Measurements from ENCODE around the gene XPO4. TPM values are rescaled to one million over a fixed set of nuclear protein-coding genes. Genes with fewer than 3 reads are reported as not detected.

Gene XPO4
- total RNA-seq, 3 donors from 2014 or later: 17.1 to 24.6 (median 17.7) TPM

DNA sequence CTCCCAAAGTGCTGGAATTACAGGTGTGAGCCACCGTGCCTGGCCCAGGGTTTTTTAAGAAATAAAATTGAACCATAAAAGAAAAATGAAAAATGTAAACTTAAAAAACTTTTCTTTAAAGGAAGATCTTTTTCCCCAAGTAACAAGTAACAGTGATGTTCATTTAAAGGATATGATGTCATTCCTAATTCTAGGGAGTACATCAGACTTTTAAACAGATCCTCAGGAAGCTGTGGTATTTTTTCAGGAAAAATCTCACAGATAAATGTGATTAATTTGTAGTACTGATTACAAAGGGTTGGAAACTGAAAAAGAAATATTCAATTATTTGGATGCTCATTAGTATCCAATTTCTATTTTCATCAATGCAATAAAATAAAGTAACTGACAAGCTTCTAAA, 114.2 kb downstream of the XPO4 start:
- Histone ChIP-seq H3K27ac (no peak overlapping the region), H3K27me3 (no peaks in the 10 kb centered on the region), H3K4me3 (no peak overlapping the region), H3K36me3 (no peaks in the 10 kb centered on the region), H3K4me1 (no peaks in the 10 kb centered on the region), H3K9me3 (no peaks in the 10 kb centered on the region)
- TF ChIP-seq POLR2AphosphoS5 (IDR thresholded peaks at IDR 0.05): no peak
- TF ChIP-seq, protein P1, sequence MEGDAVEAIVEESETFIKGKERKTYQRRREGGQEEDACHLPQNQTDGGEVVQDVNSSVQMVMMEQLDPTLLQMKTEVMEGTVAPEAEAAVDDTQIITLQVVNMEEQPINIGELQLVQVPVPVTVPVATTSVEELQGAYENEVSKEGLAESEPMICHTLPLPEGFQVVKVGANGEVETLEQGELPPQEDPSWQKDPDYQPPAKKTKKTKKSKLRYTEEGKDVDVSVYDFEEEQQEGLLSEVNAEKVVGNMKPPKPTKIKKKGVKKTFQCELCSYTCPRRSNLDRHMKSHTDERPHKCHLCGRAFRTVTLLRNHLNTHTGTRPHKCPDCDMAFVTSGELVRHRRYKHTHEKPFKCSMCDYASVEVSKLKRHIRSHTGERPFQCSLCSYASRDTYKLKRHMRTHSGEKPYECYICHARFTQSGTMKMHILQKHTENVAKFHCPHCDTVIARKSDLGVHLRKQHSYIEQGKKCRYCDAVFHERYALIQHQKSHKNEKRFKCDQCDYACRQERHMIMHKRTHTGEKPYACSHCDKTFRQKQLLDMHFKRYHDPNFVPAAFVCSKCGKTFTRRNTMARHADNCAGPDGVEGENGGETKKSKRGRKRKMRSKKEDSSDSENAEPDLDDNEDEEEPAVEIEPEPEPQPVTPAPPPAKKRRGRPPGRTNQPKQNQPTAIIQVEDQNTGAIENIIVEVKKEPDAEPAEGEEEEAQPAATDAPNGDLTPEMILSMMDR (IDR thresholded peaks at IDR 0.05): no peak
- TF ChIP-seq POLR2A (IDR thresholded peaks at IDR 0.05): no peak
- DNase-seq (ENCODE audit: low spot score in 2 of 2): no peak
- intact Hi-C loops (cut with DNase I; ENCODE audit: low total_unique reads): no loop called here

DNA sequence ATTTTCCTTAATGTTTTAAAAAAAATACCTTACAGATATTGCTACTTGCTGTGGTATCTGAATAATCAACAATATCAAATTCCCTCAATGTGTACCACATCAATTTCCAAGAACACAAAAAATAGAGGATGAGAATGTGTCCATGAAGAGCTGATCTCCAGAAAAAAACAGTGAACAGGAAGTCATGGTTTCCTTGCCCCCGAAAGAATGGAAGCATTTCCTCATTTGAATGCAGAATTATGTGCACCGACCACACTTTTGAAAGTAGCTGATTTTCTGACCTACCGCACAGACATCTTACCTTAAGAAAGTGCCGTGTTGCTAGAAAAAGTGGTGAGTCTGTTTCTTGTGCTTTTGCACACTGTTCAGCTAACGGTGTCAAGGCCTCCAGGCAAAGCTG, 115.4 kb downstream of the XPO4 start:
- TF ChIP-seq POLR2A (IDR thresholded peaks at IDR 0.05) (no peak), POLR2AphosphoS5 (IDR thresholded peaks at IDR 0.05) (no peak)
- TF ChIP-seq, protein P1 (IDR thresholded peaks at IDR 0.05): no peak
- no peaks in the 10 kb centered on the region for H3K36me3 ChIP-seq
- H3K27me3 ChIP-seq: no peaks in the 10 kb centered on the region
- intact Hi-C loops (cut with DNase I; ENCODE audit: low total_unique reads): no loop called here
- no peak for DNase-seq (ENCODE audit: low spot score in 2 of 2)
- no peaks in the 10 kb centered on the region for H3K4me1 ChIP-seq
- no peak overlapping the region for H3K4me3 ChIP-seq
- H3K9me3 ChIP-seq: no peaks in the 10 kb centered on the region
- no peak overlapping the region for H3K27ac ChIP-seq

DNA sequence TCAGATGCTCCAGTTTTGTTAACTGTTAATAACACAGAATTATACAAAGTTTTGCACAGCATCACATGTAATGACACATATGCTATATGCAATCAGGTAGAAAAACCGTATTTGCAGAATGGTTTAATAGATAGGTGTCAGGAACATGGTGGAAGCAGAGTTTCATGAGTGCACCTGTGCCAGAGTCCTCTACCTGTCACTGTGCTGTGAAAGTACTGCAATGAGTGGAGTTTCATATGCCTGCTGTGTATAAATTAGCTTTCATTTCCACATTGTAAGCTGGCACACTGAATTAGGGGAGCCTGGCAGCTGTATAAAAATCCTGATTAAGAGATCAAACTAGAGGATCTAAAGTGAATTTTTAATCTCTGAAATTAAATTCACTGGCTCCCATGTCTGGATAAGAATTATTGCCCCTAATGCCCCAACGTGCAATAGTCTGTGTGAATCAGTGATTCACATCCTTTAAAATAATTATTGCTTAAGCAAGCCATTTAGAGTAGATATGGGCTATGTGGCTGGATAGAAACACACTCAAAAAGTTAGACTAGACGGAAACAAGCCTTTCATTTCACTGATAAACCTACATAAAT, 120.3 kb downstream of the XPO4 start:
- no peak for DNase-seq (ENCODE audit: low spot score in 2 of 2)
- H3K27me3 ChIP-seq: no peaks in the 10 kb centered on the region
- no peak overlapping the region for H3K4me3 ChIP-seq
- no peaks in the 10 kb centered on the region for H3K4me1 ChIP-seq
- no peaks in the 10 kb centered on the region for H3K9me3 ChIP-seq
- TF ChIP-seq POLR2AphosphoS5 (IDR thresholded peaks at IDR 0.05) (no peak), POLR2A (IDR thresholded peaks at IDR 0.05) (no peak)
- TF ChIP-seq, protein P1 (IDR thresholded peaks at IDR 0.05): no peak
- intact Hi-C loops (cut with DNase I; ENCODE audit: low total_unique reads): no loop called here
- no peaks in the 10 kb centered on the region for H3K36me3 ChIP-seq
- no peak overlapping the region for H3K27ac ChIP-seq

DNA sequence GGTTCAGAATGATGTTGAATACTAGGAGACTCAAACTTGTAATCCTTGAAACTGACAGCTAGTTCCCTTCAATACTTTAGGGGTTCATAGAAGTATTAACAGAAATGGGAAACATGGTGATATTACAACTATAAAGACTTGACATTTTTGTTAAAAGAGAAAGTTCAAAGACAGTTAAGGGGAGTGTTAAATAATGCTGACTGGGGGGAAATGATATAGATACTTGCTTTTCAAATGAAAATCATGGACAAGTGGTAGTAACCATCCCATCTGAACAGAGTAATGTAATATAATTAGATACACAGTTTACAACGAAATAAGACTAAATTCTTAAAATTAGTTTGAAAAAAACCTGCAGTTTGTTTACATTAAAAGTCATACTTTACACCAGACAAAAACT, 122.2 kb downstream of the XPO4 start:
- Histone ChIP-seq H3K27me3 (no peaks in the 10 kb centered on the region), H3K4me3 (no peak overlapping the region), H3K9me3 (no peaks in the 10 kb centered on the region), H3K4me1 (no peaks in the 10 kb centered on the region), H3K36me3 (no peaks in the 10 kb centered on the region), H3K27ac (no peak overlapping the region)
- no peak for DNase-seq (ENCODE audit: low spot score in 2 of 2)
- intact Hi-C loops (cut with DNase I; ENCODE audit: low total_unique reads): no loop called here
- TF ChIP-seq, protein P1 (IDR thresholded peaks at IDR 0.05): no peak
- TF ChIP-seq POLR2A (IDR thresholded peaks at IDR 0.05): no peak
- no peak for TF ChIP-seq POLR2AphosphoS5 (IDR thresholded peaks at IDR 0.05)

DNA sequence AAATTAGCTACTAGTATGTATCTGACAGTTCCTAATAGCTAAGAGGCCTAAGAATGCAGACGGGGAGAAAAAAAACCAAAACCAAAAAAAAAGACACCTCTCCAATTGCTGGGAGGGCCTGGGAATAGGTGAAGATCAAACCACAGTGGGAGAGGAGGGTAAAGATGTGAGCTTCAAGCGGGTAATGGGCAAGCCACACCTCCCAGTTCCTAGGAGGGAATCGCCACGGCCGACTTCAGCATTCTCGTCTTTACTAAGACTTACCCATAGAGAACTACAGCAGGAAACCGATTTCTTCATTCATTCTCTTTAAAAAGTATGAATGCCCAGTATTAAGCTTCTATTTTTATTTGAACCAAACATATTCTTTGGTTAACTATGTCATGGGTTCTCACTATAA, 123.1 kb downstream of the XPO4 start:
- no peaks in the 10 kb centered on the region for H3K4me1 ChIP-seq
- no peak overlapping the region for H3K27ac ChIP-seq
- intact Hi-C loops (cut with DNase I; ENCODE audit: low total_unique reads): no loop called here

More for the DNA sequence above, 123.1 kb downstream of the XPO4 start:
- H3K9me3 ChIP-seq: no peaks in the 10 kb centered on the region
- DNase-seq (ENCODE audit: low spot score in 2 of 2): no peak
- H3K4me3 ChIP-seq: no peak overlapping the region
- H3K27me3 ChIP-seq: no peaks in the 10 kb centered on the region
- TF ChIP-seq POLR2AphosphoS5 (IDR thresholded peaks at IDR 0.05): no peak
- TF ChIP-seq POLR2A (IDR thresholded peaks at IDR 0.05): no peak
- TF ChIP-seq, protein P1 (IDR thresholded peaks at IDR 0.05): no peak
- no peaks in the 10 kb centered on the region for H3K36me3 ChIP-seq

Data from breast epithelium (tissue), 4 donors.